EH (cell line): ENCODE measurements around the gene SULT2A1.
"Not testable (repeated sequence)": the region's sequence is repeated elsewhere in the genome, so short reads cannot be mapped to it uniquely, and the experiment has no call there.

ENCODE experiments used
- DNase-seq: peaks from one replicate; pipeline ENCODE4 v3.0.0-alpha.2; 2015; ENCODE audit warnings: low read depth

The SULT2A1 gene

DNA sequence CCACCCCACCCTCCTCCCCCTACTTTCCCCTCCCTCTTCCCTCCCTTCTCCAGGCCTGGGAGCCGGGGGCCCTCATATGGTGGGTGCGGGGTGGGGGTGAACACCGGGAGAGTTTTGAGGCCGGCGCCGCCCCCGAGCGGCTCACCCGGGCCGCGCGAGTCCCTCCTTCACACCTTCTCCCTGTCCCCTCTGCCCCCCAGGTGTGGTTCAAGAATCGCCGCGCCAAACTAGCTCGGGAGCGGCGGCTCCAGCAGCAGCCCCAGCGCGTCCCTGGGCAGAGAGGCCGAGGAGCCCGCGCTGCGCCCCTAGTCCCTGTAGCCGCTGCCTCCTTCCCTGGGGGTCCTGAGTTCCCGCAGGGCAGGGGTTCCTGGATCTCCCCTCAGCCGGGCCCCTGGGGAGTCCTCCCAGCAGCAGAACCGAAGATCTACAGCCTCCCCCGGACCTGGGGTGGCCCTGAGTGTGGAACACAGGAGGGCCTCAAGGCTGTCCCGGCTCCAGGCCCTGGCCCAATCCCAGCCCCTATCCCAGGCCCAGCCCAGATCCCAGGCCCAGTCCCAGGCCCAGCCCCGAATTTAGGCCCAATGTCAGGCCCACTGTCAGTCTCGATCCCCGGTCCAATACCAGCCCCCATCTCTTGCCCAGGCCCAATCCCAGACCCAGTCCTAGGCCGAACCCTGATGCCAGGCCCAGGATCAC, 25.4 kb downstream of the SULT2A1 start:
- DNase-seq, result no peak

GRCh38 chr19:47859838-47860237, 26.3 kb downstream of the SULT2A1 start:
- not testable (repeated sequence) for DNase-seq

GRCh38 chr19:47858646-47859285, 27.3 kb downstream of the SULT2A1 start, which contains the start of gene TPRX2:
Gene TPRX2 (plus strand): TSS chr19:47859235. CDS start chr19:47859247, 12 bp downstream.
- not testable (repeated sequence) for DNase-seq

- peak; percentile 24 for DNase-seq
Measured at GRCh38 chr19:47858231-47858630, 27.9 kb downstream of the SULT2A1 start.

GRCh38 chr19:47854459-47854858, 31.7 kb downstream of the SULT2A1 start:
- no peak for DNase-seq

- DNase-seq, result no peak
Measured at GRCh38 chr19:47853003-47853402, 33.1 kb downstream of the SULT2A1 start.

GRCh38 chr19:47848823-47849473, 37.2 kb downstream of the SULT2A1 start:
- DNase-seq, result peak; percentile 5

DNA sequence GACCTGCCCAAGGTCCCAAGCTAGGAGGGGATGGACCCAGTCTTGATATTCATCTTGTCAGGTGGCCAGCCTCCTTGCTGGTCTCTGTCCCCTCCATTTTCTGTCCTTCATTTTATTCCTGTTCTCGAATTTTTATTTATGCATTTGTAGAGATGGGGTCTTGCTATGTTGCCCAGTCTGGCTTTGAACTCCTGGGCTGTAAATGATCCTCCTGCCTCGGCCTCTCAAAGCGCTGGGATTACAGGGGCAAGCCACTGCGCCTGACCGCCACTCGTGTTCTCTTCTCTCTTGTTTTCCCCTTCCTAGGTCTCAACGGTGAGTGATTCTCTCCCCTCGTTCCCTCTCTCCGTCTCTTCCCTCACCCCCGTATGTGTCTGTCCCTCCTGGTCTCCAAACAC, 37.7 kb downstream of the SULT2A1 start:
- DNase-seq, result no peak

DNA sequence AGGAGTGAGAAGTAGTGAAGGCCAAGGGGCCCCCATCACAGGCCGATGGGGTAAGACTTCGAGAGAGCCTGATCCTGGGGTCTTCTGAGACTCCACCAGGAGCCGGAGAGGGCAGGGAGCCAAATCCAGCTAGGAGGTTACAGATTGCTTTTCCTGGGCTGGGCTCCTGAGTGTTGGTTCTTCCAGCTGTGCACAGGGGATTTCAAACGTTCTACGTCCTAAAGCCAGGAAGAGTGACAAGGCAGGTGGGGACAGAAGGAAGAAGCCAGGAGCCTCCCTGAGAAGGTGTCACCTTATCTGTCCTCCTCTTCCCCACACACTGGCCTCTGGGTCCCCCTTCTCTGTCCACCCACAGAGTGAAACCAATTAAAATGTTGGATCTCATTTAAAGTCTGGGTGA, 43.2 kb downstream of the SULT2A1 start:
- no peak for DNase-seq

DNA sequence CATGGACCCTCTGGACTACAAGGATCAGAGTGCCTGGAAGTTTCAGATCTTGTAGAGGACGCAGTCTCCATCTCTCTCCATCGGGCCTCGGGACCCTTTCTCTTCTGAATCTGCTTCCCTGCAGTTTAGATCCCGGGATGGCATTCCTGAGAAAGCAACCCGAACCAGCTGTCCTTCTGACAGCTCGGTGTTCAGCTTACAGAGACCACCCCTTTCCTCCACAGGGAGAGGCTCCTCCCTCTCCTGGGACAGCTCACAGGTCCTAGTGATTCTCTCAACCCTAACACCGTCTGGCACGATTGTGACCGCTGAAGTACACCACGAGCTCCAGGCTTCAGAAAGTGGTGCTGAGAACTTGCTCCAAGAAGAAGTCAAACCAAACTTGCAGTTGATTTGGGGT, 46.2 kb downstream of the SULT2A1 start:
- DNase-seq, result peak; percentile 14

DNA sequence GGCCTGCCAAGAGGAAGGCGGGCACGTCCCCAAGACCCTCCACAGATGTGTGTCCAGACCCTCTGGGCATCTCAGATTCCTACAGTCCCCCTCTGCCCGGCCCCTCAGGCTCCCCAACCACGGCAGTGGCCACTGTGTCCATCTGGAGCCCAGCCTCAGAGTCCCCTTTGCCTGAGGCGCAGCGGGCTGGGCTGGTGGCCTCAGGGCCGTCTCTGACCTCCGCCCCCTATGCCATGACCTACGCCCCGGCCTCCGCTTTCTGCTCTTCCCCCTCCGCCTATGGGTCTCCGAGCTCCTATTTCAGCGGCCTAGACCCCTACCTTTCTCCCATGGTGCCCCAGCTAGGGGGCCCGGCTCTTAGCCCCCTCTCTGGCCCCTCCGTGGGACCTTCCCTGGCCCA, 46.7 kb downstream of the SULT2A1 start:
- DNase-seq, result no peak

DNA sequence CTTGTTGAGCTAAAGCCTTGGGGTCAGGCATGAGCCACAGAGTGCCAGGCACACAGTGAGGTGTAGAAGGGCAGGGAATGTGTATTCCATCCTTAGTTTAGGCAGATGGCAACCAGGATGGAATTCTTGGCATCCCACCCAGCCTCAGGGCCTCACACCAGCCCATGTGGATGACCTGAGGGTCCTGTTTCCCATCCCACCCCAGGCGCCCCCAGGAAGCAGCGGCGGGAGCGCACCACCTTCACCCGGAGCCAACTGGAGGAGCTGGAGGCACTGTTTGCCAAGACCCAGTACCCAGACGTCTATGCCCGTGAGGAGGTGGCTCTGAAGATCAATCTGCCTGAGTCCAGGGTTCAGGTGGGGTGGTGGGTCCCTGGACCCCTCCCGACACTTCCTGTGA, 50.1 kb downstream of the SULT2A1 start:
- DNase-seq, result no peak

DNA sequence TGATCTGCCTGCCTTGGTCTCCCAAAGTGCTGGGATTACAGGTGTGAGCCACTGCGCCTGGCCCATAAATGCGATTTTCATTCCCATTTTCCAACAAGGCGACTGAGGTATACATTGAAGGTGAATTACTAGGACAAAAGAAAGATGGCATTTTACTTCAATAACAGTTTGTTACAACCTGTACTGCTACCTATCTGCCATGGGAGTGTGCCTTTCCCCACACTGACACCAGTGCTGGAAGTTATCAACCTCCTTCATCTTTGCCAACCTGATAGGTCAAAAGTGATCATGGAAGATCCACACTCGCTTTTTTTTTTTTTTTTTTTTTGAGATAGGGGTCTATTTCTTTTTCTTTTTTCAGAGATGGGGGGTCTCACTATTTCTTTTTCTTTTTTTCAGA, 53.4 kb downstream of the SULT2A1 start:
- no peak for DNase-seq

DNA sequence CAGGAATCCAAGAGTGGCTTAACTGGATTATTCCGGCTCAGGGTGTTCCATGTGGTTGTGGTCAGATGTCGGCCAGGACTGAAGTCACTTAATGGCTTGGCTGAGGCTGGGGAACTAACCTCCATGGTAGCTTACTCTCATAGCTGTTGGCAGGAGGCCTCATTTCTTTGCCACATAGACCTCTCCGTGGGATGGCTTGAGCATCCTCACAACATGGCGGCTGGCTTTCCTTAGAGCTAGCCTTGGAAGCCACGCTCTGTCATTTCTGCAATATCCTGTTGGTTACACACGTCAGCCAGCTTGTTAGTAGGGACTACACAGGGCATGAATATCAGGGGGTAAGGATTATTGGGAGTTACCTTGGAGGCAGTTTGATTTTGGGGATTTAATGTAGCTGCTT, 59.3 kb downstream of the SULT2A1 start:
- no peak for DNase-seq

- DNase-seq, result no peak
Measured at GRCh38 chr19:47824396-47824795, 61.7 kb downstream of the SULT2A1 start.

GRCh38 chr19:47821460-47822020, 64.6 kb downstream of the SULT2A1 start, which contains the start of gene CRX:
Gene CRX (plus strand): TSS chr19:47821937. CDS start chr19:47834444, 12,507 bp downstream.
- no peak for DNase-seq
